ENCODE data around the gene DISP3.

- TF ChIP-seq YEATS2 (CRISPR knock-in tag; IDR thresholded peaks at IDR 0.05; ENCODE audit: borderline replicate concordance) (no peak), ZBTB8A (CRISPR knock-in tag; IDR thresholded peaks at IDR 0.05; ENCODE audit: borderline replicate concordance, low read depth) (no peak), EP300 (IDR thresholded peaks at IDR 0.05; ENCODE audit: low read depth in 2 of 2, low read length in 2 of 2) (no peak), EP300 (CRISPR knock-in tag; IDR thresholded peaks at IDR 0.05; ENCODE audit: borderline replicate concordance) (no peak)
Measured at GRCh38 chr1:11434926-11435325, 44.0 kb upstream of the DISP3 start.

All from HepG2 (cell line).